Vagina (tissue), 2 donors: ENCODE results near the gene HAUS2.

ENCODE experiments used
- POLR2A ChIP-seq, 2 donors: fragments of 450-650 bp; IDR thresholded peaks; one replicate each; pipeline ENCODE4 v1.6.1; 2017; ENCODE audit warnings: antibody characterized with exemption in 2 of 2, mild to moderate bottlenecking in 2 of 2, moderate library complexity in 2 of 2
- TF ChIP-seq, protein P1 (sequence below), 3 experiments: fragments of 450-650 bp in 2 of 3; fragments of 200-600 bp in 1 of 3; sonication (generic) in 1 of 3; IDR thresholded peaks; one replicate each; pipeline ENCODE4 v1.5.1; 2017 to 2019; ENCODE audit warnings: antibody characterized with exemption in 3 of 3, mild to moderate bottlenecking in 2 of 3, moderate library complexity in 2 of 3

GRCh38 chr15:42528970-42529369 lies 19.7 kb upstream of the HAUS2 start:
- TF ChIP-seq, protein P1, sequence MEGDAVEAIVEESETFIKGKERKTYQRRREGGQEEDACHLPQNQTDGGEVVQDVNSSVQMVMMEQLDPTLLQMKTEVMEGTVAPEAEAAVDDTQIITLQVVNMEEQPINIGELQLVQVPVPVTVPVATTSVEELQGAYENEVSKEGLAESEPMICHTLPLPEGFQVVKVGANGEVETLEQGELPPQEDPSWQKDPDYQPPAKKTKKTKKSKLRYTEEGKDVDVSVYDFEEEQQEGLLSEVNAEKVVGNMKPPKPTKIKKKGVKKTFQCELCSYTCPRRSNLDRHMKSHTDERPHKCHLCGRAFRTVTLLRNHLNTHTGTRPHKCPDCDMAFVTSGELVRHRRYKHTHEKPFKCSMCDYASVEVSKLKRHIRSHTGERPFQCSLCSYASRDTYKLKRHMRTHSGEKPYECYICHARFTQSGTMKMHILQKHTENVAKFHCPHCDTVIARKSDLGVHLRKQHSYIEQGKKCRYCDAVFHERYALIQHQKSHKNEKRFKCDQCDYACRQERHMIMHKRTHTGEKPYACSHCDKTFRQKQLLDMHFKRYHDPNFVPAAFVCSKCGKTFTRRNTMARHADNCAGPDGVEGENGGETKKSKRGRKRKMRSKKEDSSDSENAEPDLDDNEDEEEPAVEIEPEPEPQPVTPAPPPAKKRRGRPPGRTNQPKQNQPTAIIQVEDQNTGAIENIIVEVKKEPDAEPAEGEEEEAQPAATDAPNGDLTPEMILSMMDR (IDR thresholded peaks at IDR 0.05) = no peak
- TF ChIP-seq POLR2A (IDR thresholded peaks at IDR 0.05) = no peak
